HL-60/S4 (cell line): Measurements from ENCODE around the gene UBAC1.

Source experiments
- in situ Hi-C: fragments of 300-500 bp; cut with MboI; formaldehyde crosslinking; loops from 2 replicates; pipeline ENCODE4 v1.14.3; 2022; ENCODE audit warnings: low sequenced_read_pairs

UBAC1 gene

GRCh38 chr9:135993765-135994500 is 32.8 kb upstream of the UBAC1 start:
- in situ Hi-C loops: no loop called here

- in situ Hi-C loops: no loop called here
Observed at GRCh38 chr9:135993409-135993742, 32.2 kb upstream of the UBAC1 start.

GRCh38 chr9:135992486-135993408 is 31.6 kb upstream of the UBAC1 start:
- in situ Hi-C loops: no loop called here

GRCh38 chr9:135991771-135992170 is 30.6 kb upstream of the UBAC1 start:
- in situ Hi-C loops: no loop called here

GRCh38 chr9:135990468-135991429 is 29.6 kb upstream of the UBAC1 start:
- in situ Hi-C loops: no loop called here

- in situ Hi-C loops: no loop called here
Observed at GRCh38 chr9:135989722-135990467, 28.7 kb upstream of the UBAC1 start.

GRCh38 chr9:135989157-135989556 is 28.0 kb upstream of the UBAC1 start:
- in situ Hi-C loops: no loop called here

GRCh38 chr9:135988493-135988892 is 27.3 kb upstream of the UBAC1 start:
- in situ Hi-C loops: no loop called here

- in situ Hi-C loops: no loop called here
Observed at GRCh38 chr9:135987838-135988404, 26.7 kb upstream of the UBAC1 start.

GRCh38 chr9:135986605-135987004 is 25.4 kb upstream of the UBAC1 start:
- in situ Hi-C loops: no loop called here

- in situ Hi-C loops: no loop called here
Observed at GRCh38 chr9:135985889-135986288, 24.7 kb upstream of the UBAC1 start.

GRCh38 chr9:135985459-135985774 is 24.2 kb upstream of the UBAC1 start:
- in situ Hi-C loops: no loop called here

- in situ Hi-C loops: no loop called here
Observed at GRCh38 chr9:135984072-135984710, 23.0 kb upstream of the UBAC1 start.

- in situ Hi-C loops: no loop called here
Observed at GRCh38 chr9:135983208-135984071, 22.3 kb upstream of the UBAC1 start.

GRCh38 chr9:135982499-135983207 is 21.5 kb upstream of the UBAC1 start:
- in situ Hi-C loops: no loop called here

GRCh38 chr9:135980926-135981630 is 19.9 kb upstream of the UBAC1 start:
- in situ Hi-C loops: no loop called here

GRCh38 chr9:135979547-135980166 is 18.5 kb upstream of the UBAC1 start:
- in situ Hi-C loops: no loop called here
